ENCODE measurements around the gene MYPOP.

DNA sequence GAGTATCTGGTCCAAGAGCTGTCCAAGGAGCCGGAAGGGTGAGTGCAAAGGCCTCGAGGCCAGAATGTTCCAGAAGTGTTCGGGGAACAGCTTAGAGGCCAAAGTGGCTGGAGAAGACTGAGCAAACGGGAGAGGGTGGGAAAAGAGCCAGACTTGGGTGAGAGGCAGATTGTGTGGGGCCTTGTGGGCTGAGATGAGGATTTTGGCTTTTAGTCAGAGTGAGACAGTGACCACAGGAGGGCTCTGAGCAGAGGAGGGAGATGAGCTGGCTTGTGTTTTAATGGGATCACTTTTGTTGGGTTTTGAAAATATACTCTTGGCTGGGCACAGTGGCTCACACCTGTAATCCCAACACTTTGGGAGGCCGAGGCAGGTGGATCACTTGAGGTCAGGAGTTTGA, 6.5 kb upstream of the MYPOP start:
- TF ChIP-seq POLR2A (IDR thresholded peaks at IDR 0.05) (no peak), POLR2AphosphoS5 (IDR thresholded peaks at IDR 0.05) (no peak), EP300 (IDR thresholded peaks at IDR 0.05; ENCODE audit: low read depth) (no peak)

Data from transverse colon (tissue), 3 donors.